ENCODE results near the gene MYLK3. TPM values are rescaled to one million over a fixed set of nuclear protein-coding genes. Genes with fewer than 3 reads are reported as not detected.
A peak's percentile ranks its signal among the peaks of the same experiment; 100 is the strongest.

MYLK3 gene
- polyA plus RNA-seq, 1 donor from 2014 or later = not detected

- Mint-ChIP-seq H3K36me3 (no peaks in the 10 kb centered on the region), H3K4me3 (peak overlapping the region in 1 of 4 donors; percentile 9), H3K27ac (no peak overlapping the region), H3K9me3 (no peaks in the 10 kb centered on the region), H3K4me1 (peaks cover 13 to 22% (median 16%) of the 10 kb centered on the region in 3 donors), H3K27me3 (no peaks in the 10 kb centered on the region)
Observed at GRCh38 chr16:46745617-46746016, 2.5 kb downstream of the MYLK3 start.

GRCh38 chr16:46743232-46743719 lies 4.9 kb downstream of the MYLK3 start:
- Mint-ChIP-seq H3K27me3 (no peaks in the 10 kb centered on the region), H3K4me1 (peaks cover 9 to 14% (median 13%) of the 10 kb centered on the region in 3 donors), H3K27ac (peak overlapping the region; percentile 9 to 63 (median 63)), H3K36me3 (no peaks in the 10 kb centered on the region), H3K9me3 (no peaks in the 10 kb centered on the region), H3K4me3 (peak overlapping the region; percentile 67 to 97 (median 87))

- H3K27ac Mint-ChIP-seq = peak overlapping the region in 1 of 3 donors; percentile 36
- H3K27me3 Mint-ChIP-seq = no peaks in the 10 kb centered on the region
- H3K4me3 Mint-ChIP-seq = no peak overlapping the region
- peaks cover 9 to 13% (median 11%) of the 10 kb centered on the region in 3 donors for H3K4me1 Mint-ChIP-seq
- H3K36me3 Mint-ChIP-seq = no peaks in the 10 kb centered on the region
- no peaks in the 10 kb centered on the region for H3K9me3 Mint-ChIP-seq
Observed at GRCh38 chr16:46739934-46740333, 8.2 kb downstream of the MYLK3 start.

GRCh38 chr16:46737621-46738214 lies 10.4 kb downstream of the MYLK3 start:
- Mint-ChIP-seq H3K36me3 (no peaks in the 10 kb centered on the region), H3K4me1 (peaks cover 0 to 6% (median 0%) of the 10 kb centered on the region in 3 donors), H3K27me3 (no peaks in the 10 kb centered on the region), H3K27ac (no peak overlapping the region), H3K9me3 (no peaks in the 10 kb centered on the region), H3K4me3 (no peak overlapping the region)

- Mint-ChIP-seq H3K27me3 (no peaks in the 10 kb centered on the region), H3K27ac (no peak overlapping the region), H3K9me3 (no peaks in the 10 kb centered on the region), H3K36me3 (no peaks in the 10 kb centered on the region), H3K4me3 (no peak overlapping the region), H3K4me1 (peaks cover 0 to 3% (median 0%) of the 10 kb centered on the region in 3 donors)
Observed at GRCh38 chr16:46736695-46737094, 11.4 kb downstream of the MYLK3 start.

- Mint-ChIP-seq H3K27me3 (no peaks in the 10 kb centered on the region), H3K4me1 (no peaks in the 10 kb centered on the region), H3K9me3 (no peaks in the 10 kb centered on the region), H3K36me3 (peaks cover 1% of the 10 kb centered on the region), H3K4me3 (no peak overlapping the region), H3K27ac (no peak overlapping the region)
Observed at GRCh38 chr16:46733319-46733830, 14.8 kb downstream of the MYLK3 start.

GRCh38 chr16:46732561-46732960 lies 15.6 kb downstream of the MYLK3 start:
- no peaks in the 10 kb centered on the region for H3K27me3 Mint-ChIP-seq

GRCh38 chr16:46731691-46732555 lies 16.2 kb downstream of the MYLK3 start:
- peaks cover 1% of the 10 kb centered on the region for H3K36me3 Mint-ChIP-seq
- no peaks in the 10 kb centered on the region for H3K4me1 Mint-ChIP-seq
- no peaks in the 10 kb centered on the region for H3K9me3 Mint-ChIP-seq
- no peaks in the 10 kb centered on the region for H3K27me3 Mint-ChIP-seq
- peak overlapping the region in 1 of 3 donors; percentile 67 for H3K27ac Mint-ChIP-seq
- peak overlapping the region in 1 of 4 donors; percentile 59 for H3K4me3 Mint-ChIP-seq

More at GRCh38 chr16:46732561-46732960, 15.6 kb downstream of the MYLK3 start:
- Mint-ChIP-seq H3K4me3 (no peak overlapping the region), H3K27ac (no peak overlapping the region), H3K4me1 (no peaks in the 10 kb centered on the region), H3K36me3 (peaks cover 1% of the 10 kb centered on the region), H3K9me3 (no peaks in the 10 kb centered on the region)

- no peak overlapping the region for H3K27ac Mint-ChIP-seq
- H3K9me3 Mint-ChIP-seq = no peaks in the 10 kb centered on the region
- H3K36me3 Mint-ChIP-seq = peaks cover 1% of the 10 kb centered on the region
- no peaks in the 10 kb centered on the region for H3K27me3 Mint-ChIP-seq
- H3K4me1 Mint-ChIP-seq = no peaks in the 10 kb centered on the region
- H3K4me3 Mint-ChIP-seq = no peak overlapping the region
Observed at GRCh38 chr16:46730801-46731690, 17.1 kb downstream of the MYLK3 start.

GRCh38 chr16:46730126-46730525 lies 18.0 kb downstream of the MYLK3 start:
- H3K27me3 Mint-ChIP-seq = no peaks in the 10 kb centered on the region
- no peak overlapping the region for H3K27ac Mint-ChIP-seq
- no peak overlapping the region for H3K4me3 Mint-ChIP-seq
- H3K9me3 Mint-ChIP-seq = peaks cover 3 to 6% (median 5%) of the 10 kb centered on the region in 3 donors
- H3K36me3 Mint-ChIP-seq = peaks cover 1% of the 10 kb centered on the region
- no peaks in the 10 kb centered on the region for H3K4me1 Mint-ChIP-seq

- Mint-ChIP-seq H3K36me3 (peaks cover 1% of the 10 kb centered on the region), H3K4me1 (no peaks in the 10 kb centered on the region), H3K4me3 (no peak overlapping the region), H3K27ac (no peak overlapping the region), H3K9me3 (peaks cover 3 to 8% (median 8%) of the 10 kb centered on the region in 3 donors), H3K27me3 (no peaks in the 10 kb centered on the region)
Observed at GRCh38 chr16:46729326-46729995, 18.7 kb downstream of the MYLK3 start.

- Mint-ChIP-seq H3K36me3 (peaks cover 1% of the 10 kb centered on the region), H3K27ac (no peak overlapping the region), H3K4me3 (no peak overlapping the region), H3K4me1 (no peaks in the 10 kb centered on the region), H3K9me3 (peaks cover 3 to 9% (median 8%) of the 10 kb centered on the region in 3 donors), H3K27me3 (no peaks in the 10 kb centered on the region)
Observed at GRCh38 chr16:46728806-46729205, 19.3 kb downstream of the MYLK3 start.

- H3K4me3 Mint-ChIP-seq = no peak overlapping the region
- H3K4me1 Mint-ChIP-seq = no peaks in the 10 kb centered on the region
- H3K27ac Mint-ChIP-seq = no peak overlapping the region
Observed at GRCh38 chr16:46727630-46728029, 20.5 kb downstream of the MYLK3 start.

GRCh38 chr16:46727184-46727583 lies 21.0 kb downstream of the MYLK3 start:
- Mint-ChIP-seq H3K9me3 (peaks cover 3 to 13% (median 8%) of the 10 kb centered on the region in 3 donors), H3K4me1 (no peaks in the 10 kb centered on the region), H3K27me3 (no peaks in the 10 kb centered on the region), H3K27ac (no peak overlapping the region), H3K36me3 (peaks cover 1% of the 10 kb centered on the region), H3K4me3 (no peak overlapping the region)

More at GRCh38 chr16:46727630-46728029, 20.5 kb downstream of the MYLK3 start:
- peaks cover 1% of the 10 kb centered on the region for H3K36me3 Mint-ChIP-seq
- no peaks in the 10 kb centered on the region for H3K27me3 Mint-ChIP-seq
- H3K9me3 Mint-ChIP-seq = peaks cover 3 to 13% (median 8%) of the 10 kb centered on the region in 3 donors

Data from IgD-negative memory B cell (primary cell).